22Rv1 (cell line): ENCODE measurements around the gene STRN3.

Source experiments
- ZFX ChIP-seq: fragments of 450-650 bp; IDR thresholded peaks from 2 replicates; pipeline ENCODE4 v1.6.1; 2017; ENCODE audit warnings: antibody characterized with exemption, borderline replicate concordance
- TF ChIP-seq, protein P1 (sequence below): fragments of 450-650 bp; IDR thresholded peaks from 2 replicates; pipeline ENCODE4 v1.5.1; 2017; ENCODE audit warnings: mild to moderate bottlenecking

DNA sequence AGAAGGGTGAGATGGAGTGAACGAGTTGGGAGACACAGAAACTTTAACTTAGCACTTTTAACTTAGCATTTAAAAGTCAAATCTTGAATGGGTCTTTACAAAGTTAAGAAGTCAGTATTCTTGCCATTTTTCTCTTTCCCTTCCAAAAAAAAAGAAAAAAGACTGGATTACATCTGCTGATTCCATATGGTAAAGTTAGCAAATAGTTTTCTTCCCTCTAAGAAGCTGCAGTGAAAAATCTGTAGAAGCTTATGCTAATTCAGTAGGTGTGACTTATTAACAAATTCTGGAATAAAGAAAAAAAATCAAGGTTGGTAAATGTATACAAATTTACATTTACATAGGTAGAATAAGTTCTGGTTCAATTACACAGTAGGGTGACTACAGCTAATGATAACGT lies 100.9 kb downstream of the STRN3 start:
- TF ChIP-seq, protein P1, sequence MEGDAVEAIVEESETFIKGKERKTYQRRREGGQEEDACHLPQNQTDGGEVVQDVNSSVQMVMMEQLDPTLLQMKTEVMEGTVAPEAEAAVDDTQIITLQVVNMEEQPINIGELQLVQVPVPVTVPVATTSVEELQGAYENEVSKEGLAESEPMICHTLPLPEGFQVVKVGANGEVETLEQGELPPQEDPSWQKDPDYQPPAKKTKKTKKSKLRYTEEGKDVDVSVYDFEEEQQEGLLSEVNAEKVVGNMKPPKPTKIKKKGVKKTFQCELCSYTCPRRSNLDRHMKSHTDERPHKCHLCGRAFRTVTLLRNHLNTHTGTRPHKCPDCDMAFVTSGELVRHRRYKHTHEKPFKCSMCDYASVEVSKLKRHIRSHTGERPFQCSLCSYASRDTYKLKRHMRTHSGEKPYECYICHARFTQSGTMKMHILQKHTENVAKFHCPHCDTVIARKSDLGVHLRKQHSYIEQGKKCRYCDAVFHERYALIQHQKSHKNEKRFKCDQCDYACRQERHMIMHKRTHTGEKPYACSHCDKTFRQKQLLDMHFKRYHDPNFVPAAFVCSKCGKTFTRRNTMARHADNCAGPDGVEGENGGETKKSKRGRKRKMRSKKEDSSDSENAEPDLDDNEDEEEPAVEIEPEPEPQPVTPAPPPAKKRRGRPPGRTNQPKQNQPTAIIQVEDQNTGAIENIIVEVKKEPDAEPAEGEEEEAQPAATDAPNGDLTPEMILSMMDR, result no peak
- TF ChIP-seq ZFX, result no peak
